HG02852 (cell line): Measurements from ENCODE around the gene MRPL43.

Experiments
- ATAC-seq: cut with Tn5 transposase; IDR thresholded peaks from one replicate; pipeline ENCODE4 v1.9.1; 2021; ENCODE audit warnings: mild to moderate bottlenecking, moderate library complexity; ENCODE audit not compliant: unreplicated experiment

The MRPL43 gene

GRCh38 chr10:100969187-100970075 is 17.9 kb downstream of the MRPL43 start, which contains the start of gene SEMA4G:
Gene SEMA4G, plus strand, starts transcription at chr10:100969504. Its CDS starts 3,409 bp downstream, at chr10:100972913.
- ATAC-seq = no peak

GRCh38 chr10:100968863-100969186 is 18.5 kb downstream of the MRPL43 start:
- ATAC-seq = no peak

GRCh38 chr10:100968062-100968736 is 19.1 kb downstream of the MRPL43 start:
- no peak for ATAC-seq

GRCh38 chr10:100967332-100967731 is 20.0 kb downstream of the MRPL43 start:
- no peak for ATAC-seq

GRCh38 chr10:100966887-100967286 is 20.4 kb downstream of the MRPL43 start:
- ATAC-seq = no peak

GRCh38 chr10:100965820-100966219 is 21.5 kb downstream of the MRPL43 start:
- no peak for ATAC-seq

- no peak for ATAC-seq
Measured at GRCh38 chr10:100963826-100964225, 23.5 kb downstream of the MRPL43 start.

GRCh38 chr10:100962351-100963080 is 24.8 kb downstream of the MRPL43 start:
- no peak for ATAC-seq

GRCh38 chr10:100960251-100960650 is 27.0 kb downstream of the MRPL43 start:
- ATAC-seq = no peak

- ATAC-seq = no peak
Measured at GRCh38 chr10:100948916-100949315, 38.4 kb downstream of the MRPL43 start.

GRCh38 chr10:100945754-100946153 is 41.5 kb downstream of the MRPL43 start:
- no peak for ATAC-seq

GRCh38 chr10:100943508-100943907 is 43.8 kb downstream of the MRPL43 start:
- ATAC-seq = no peak

- ATAC-seq = no peak
Measured at GRCh38 chr10:100942229-100942628, 45.1 kb downstream of the MRPL43 start.

- ATAC-seq = no peak
Measured at GRCh38 chr10:100939763-100940344, 47.4 kb downstream of the MRPL43 start.
